H9 (cell line): ENCODE data around the gene ATP10B. TPM values are rescaled to one million over a fixed set of nuclear protein-coding genes. Genes with fewer than 3 reads are reported as not detected.

Source experiments
- DNase-seq: peaks from one replicate; pipeline ENCODE4 v3.0.0-alpha.2; 2017
- H2AFZ ChIP-seq: one replicate; pipeline ENCODE4 v1.6.1; 2013; ENCODE audit warnings: mild to moderate bottlenecking, low read length, control low read depth, moderate library complexity
- H2AK5ac ChIP-seq: 2 replicates; pipeline ENCODE4 v1.6.1; 2013; ENCODE audit warnings: low read length, control low read depth, mixed read lengths; ENCODE audit not compliant: insufficient read length
- H2BK120ac ChIP-seq: one replicate; pipeline ENCODE4 v1.6.1; 2013; ENCODE audit warnings: low read depth, mild to moderate bottlenecking, low read length, control low read depth, inconsistent platforms; ENCODE audit not compliant: poor library complexity, severe bottlenecking
- H2BK12ac ChIP-seq: 2 replicates; pipeline ENCODE4 v1.6.1; 2013; ENCODE audit warnings: low read length, control low read depth, mixed read lengths, low read depth; ENCODE audit not compliant: insufficient read length
- H2BK15ac ChIP-seq: 2 replicates; pipeline ENCODE4 v1.6.1; 2013; ENCODE audit warnings: low read depth, low read length, control low read depth
- H2BK20ac ChIP-seq: one replicate; pipeline ENCODE4 v1.6.1; 2013; ENCODE audit warnings: low read depth, mild to moderate bottlenecking, low read length, control low read depth, inconsistent platforms; ENCODE audit not compliant: poor library complexity, severe bottlenecking
- H2BK5ac ChIP-seq: 2 replicates; pipeline ENCODE4 v1.6.1; 2013; ENCODE audit warnings: low read length, control low read depth, mixed read lengths; ENCODE audit not compliant: insufficient read length
- H3K14ac ChIP-seq: 2 replicates; pipeline ENCODE4 v1.6.1; 2013; ENCODE audit warnings: low read length, control low read depth; ENCODE audit not compliant: insufficient read depth
- H3K18ac ChIP-seq: 2 replicates; pipeline ENCODE4 v1.6.1; 2013; ENCODE audit warnings: low read depth, mild to moderate bottlenecking, mixed read lengths, low read length, control low read depth; ENCODE audit not compliant: insufficient read length
- H3K23ac ChIP-seq: 2 replicates; pipeline ENCODE4 v1.6.1; 2013; ENCODE audit warnings: low read length, control low read depth, mixed read lengths, low read depth; ENCODE audit not compliant: insufficient read length
- H3K23me2 ChIP-seq: 2 replicates; pipeline ENCODE4 v1.6.1; 2013; ENCODE audit warnings: low read depth, mild to moderate bottlenecking, mixed read lengths, low read length, control low read depth; ENCODE audit not compliant: insufficient read length, poor library complexity, severe bottlenecking
- H3K27ac ChIP-seq: 2 replicates; pipeline ENCODE4 v1.5.1; 2013; ENCODE audit warnings: low read length, control low read depth, mixed read lengths, low read depth; ENCODE audit not compliant: insufficient read length
- H3K27me3 ChIP-seq: 2 replicates; pipeline ENCODE4 v1.6.1; 2013; ENCODE audit warnings: low read length, control low read depth, inconsistent platforms; ENCODE audit not compliant: insufficient read depth
- H3K4ac ChIP-seq: 2 replicates; pipeline ENCODE4 v1.6.1; 2013; ENCODE audit warnings: low read depth, mild to moderate bottlenecking, control low read depth, inconsistent platforms, low read length, moderate library complexity
- H3K4me1 ChIP-seq: 2 replicates; pipeline ENCODE4 v1.6.1; 2013; ENCODE audit warnings: low read length, control low read depth, inconsistent platforms; ENCODE audit not compliant: insufficient read depth
- H3K4me2 ChIP-seq: 2 replicates; pipeline ENCODE4 v1.6.1; 2013; ENCODE audit warnings: low read length, control low read depth, mixed read lengths; ENCODE audit not compliant: insufficient read length, insufficient read depth
- H3K56ac ChIP-seq: 2 replicates; pipeline ENCODE4 v1.6.1; 2013; ENCODE audit warnings: low read depth, mild to moderate bottlenecking, mixed read lengths, low read length, control low read depth; ENCODE audit not compliant: insufficient read length
- H3K79me1 ChIP-seq: 2 replicates; pipeline ENCODE4 v1.6.1; 2013; ENCODE audit warnings: low read depth, mild to moderate bottlenecking, moderate library complexity, low read length, control low read depth, inconsistent platforms; ENCODE audit not compliant: insufficient read depth, poor library complexity, severe bottlenecking
- H3K79me2 ChIP-seq: 2 replicates; pipeline ENCODE4 v1.6.1; 2013; ENCODE audit warnings: low read length, control low read depth, inconsistent platforms; ENCODE audit not compliant: insufficient read depth
- H3K9ac ChIP-seq: 2 replicates; pipeline ENCODE4 v1.6.1; 2013; ENCODE audit warnings: low read length, control low read depth, mixed read lengths; ENCODE audit not compliant: insufficient read length; ENCODE audit errors: extremely low read depth
- H3K9me3 ChIP-seq: one replicate; pipeline ENCODE4 v1.6.1; 2013; ENCODE audit warnings: low read depth, low read length, inconsistent platforms; ENCODE audit not compliant: control insufficient read depth
- H3T11ph ChIP-seq: one replicate; pipeline ENCODE4 v1.6.1; 2013; ENCODE audit warnings: mild to moderate bottlenecking, low read length, control low read depth, inconsistent platforms
- H4K20me1 ChIP-seq: one replicate; pipeline ENCODE4 v1.6.1; 2013; ENCODE audit not compliant: control insufficient read depth, insufficient read length, insufficient read depth
- H4K5ac ChIP-seq: 2 replicates; pipeline ENCODE4 v1.6.1; 2013; ENCODE audit warnings: low read depth, mild to moderate bottlenecking, mixed read lengths, low read length, control low read depth; ENCODE audit not compliant: insufficient read length
- H4K8ac ChIP-seq: replicated peaks from 2 replicates; pipeline ENCODE4 v1.6.1; 2013; ENCODE audit warnings: low read length, control low read depth, mixed read lengths, low read depth; ENCODE audit not compliant: insufficient read length
- H4K91ac ChIP-seq: 2 replicates; pipeline ENCODE4 v1.6.1; 2013; ENCODE audit warnings: low read depth, mild to moderate bottlenecking, moderate library complexity, mixed read lengths, low read length, control low read depth; ENCODE audit not compliant: insufficient read length
- H3K27ac Mint-ChIP-seq, 3 experiments: 2 replicates in 2 of 3; 3 replicates in 1 of 3; pipeline ENCODE4 v1.8.0; 2020 to 2021; ENCODE audit warnings: mixed read lengths in 3 of 3, mild to moderate bottlenecking in 1 of 3, moderate library complexity in 1 of 3
- H3K27me3 Mint-ChIP-seq: 2 replicates; pipeline ENCODE4 v1.8.0; 2021; ENCODE audit warnings: low read depth, mild to moderate bottlenecking, moderate library complexity, mixed read lengths
- H3K36me3 Mint-ChIP-seq, 3 experiments: 2 replicates in 2 of 3; 3 replicates in 1 of 3; pipeline ENCODE4 v1.8.0; 2020 to 2021; ENCODE audit warnings: low read depth in 3 of 3, mixed read lengths in 3 of 3; ENCODE audit not compliant: insufficient read depth in 1 of 3
- H3K4me1 Mint-ChIP-seq, 2 experiments: 2 replicates each; pipeline ENCODE4 v1.8.0; 2020; ENCODE audit warnings: mixed read lengths in 2 of 2
- H3K4me3 Mint-ChIP-seq, 2 experiments: 2 replicates in 1 of 2; 3 replicates in 1 of 2; pipeline ENCODE4 v1.8.0; 2020 to 2021; ENCODE audit warnings: mild to moderate bottlenecking in 2 of 2, mixed read lengths in 2 of 2, moderate library complexity in 1 of 2
- H3K9me3 Mint-ChIP-seq, 2 experiments: 2 replicates in 1 of 2; 3 replicates in 1 of 2; pipeline ENCODE4 v1.8.0; 2020; ENCODE audit warnings: mild to moderate bottlenecking in 2 of 2, mixed read lengths in 2 of 2, moderate library complexity in 1 of 2
- CTCF ChIP-seq: fragments of 200-600 bp; sonication (generic); conservative IDR thresholded peaks from 3 replicates; pipeline ENCODE4 v1.8.0; 2021; ENCODE audit warnings: antibody characterized with exemption, mild to moderate bottlenecking
- WGBS: extraction: QIAGEN DNeasy Blood & Tissue Kit; methylation state at CpG from one replicate; pipeline ENCODE4 v1.1.7; 2013; ENCODE audit warnings: missing lambda C conversion rate, low lambda C conversion rate, mixed read lengths; ENCODE audit not compliant: insufficient read length; ENCODE audit errors: extremely low coverage; 5-methylcytosine and 5-hydroxymethylcytosine counted together
- total RNA-seq: library from RNA; stranded (reverse); gene quantifications from 2 replicates; pipeline ENCODE4 v1.2.1, GENCODE V29; 2021

Gene ATP10B
- total RNA-seq, 1 experiment from 2014 or later: 0.42 TPM

- Mint-ChIP-seq H3K4me3 (no peak overlapping the region), H3K27ac (no peak overlapping the region), H3K9me3 (no peaks in the 10 kb centered on the region), H3K4me1 (peaks cover 5 to 7% of the 10 kb centered on the region in 2 experiments; a peak in 3 of 4 replicates), H3K36me3 (no peaks in the 10 kb centered on the region), H3K27me3 (peaks cover 1% of the 10 kb centered on the region; the same call in 1 of the 2 replicates)
- no peak overlapping the region for H3K4ac ChIP-seq
- H3K4me1 ChIP-seq: no peaks in the 10 kb centered on the region
- no peak overlapping the region for H3K4me2 ChIP-seq
- H2BK20ac ChIP-seq: no peak overlapping the region
- no CpG with 5 or more reads among the region's 4 CpGs for WGBS
- H3K56ac ChIP-seq: no peak overlapping the region
- H3K9ac ChIP-seq: no peak overlapping the region
- no peak overlapping the region for H3K18ac ChIP-seq
- no peak overlapping the region for H2BK15ac ChIP-seq
- H4K20me1 ChIP-seq: no peaks in the 10 kb centered on the region
- H3K14ac ChIP-seq: no peak overlapping the region
- no peak for DNase-seq
- no peaks in the 10 kb centered on the region for H3K27me3 ChIP-seq
- no peak for TF ChIP-seq CTCF
- no peaks in the 10 kb centered on the region for H3K79me2 ChIP-seq
- no peaks in the 10 kb centered on the region for H3K9me3 ChIP-seq
- H4K5ac ChIP-seq: no peak overlapping the region
- H3K27ac ChIP-seq: no peak overlapping the region
- H2AK5ac ChIP-seq: no peak overlapping the region
- H3K23me2 ChIP-seq: no peaks in the 10 kb centered on the region
- no peak overlapping the region for H3K23ac ChIP-seq
- H2BK5ac ChIP-seq: no peak overlapping the region
- H4K8ac ChIP-seq: no peak overlapping the region
- H4K91ac ChIP-seq: no peak overlapping the region
- H2AFZ ChIP-seq: no peak overlapping the region
- H3K79me1 ChIP-seq: no peaks in the 10 kb centered on the region
- no peak overlapping the region for H2BK12ac ChIP-seq
- no peak overlapping the region for H2BK120ac ChIP-seq
- H3T11ph ChIP-seq: no peak overlapping the region
These were observed 247.5 kb downstream of the ATP10B start for GRCh38 chr5:160604484-160604883.
